NCI-H526 treated with DMSO at 0.1 percent for 48 hours (cell line): ENCODE measurements around the gene PGR.
"Not testable (repeated sequence)": the region's sequence is repeated elsewhere in the genome, so short reads cannot be mapped to it uniquely, and the experiment has no call there.

Source experiments
- DNase-seq: peaks from one replicate; lab custom pipeline; 2025; lab: John Stamatoyannopoulos, UW

PGR gene

GRCh38 chr11:101082813-101083212 lies 46.8 kb downstream of the PGR start:
- DNase-seq, result no peak

GRCh38 chr11:101063706-101064105 lies 65.9 kb downstream of the PGR start:
- DNase-seq, result no peak

- no peak for DNase-seq
Observed at GRCh38 chr11:101061606-101062005, 68.0 kb downstream of the PGR start.

- DNase-seq, result no peak
Observed at GRCh38 chr11:101059331-101059730, 70.3 kb downstream of the PGR start.

GRCh38 chr11:101053492-101053891 lies 76.1 kb downstream of the PGR start:
- no peak for DNase-seq

- DNase-seq, result no peak
Observed at GRCh38 chr11:101051677-101052076, 77.9 kb downstream of the PGR start.

GRCh38 chr11:101049813-101050212 lies 79.8 kb downstream of the PGR start:
- no peak for DNase-seq

- no peak for DNase-seq
Observed at GRCh38 chr11:101049123-101049522, 80.5 kb downstream of the PGR start.

GRCh38 chr11:101048479-101048878 lies 81.1 kb downstream of the PGR start:
- DNase-seq, result no peak

GRCh38 chr11:101046947-101047346 lies 82.7 kb downstream of the PGR start:
- DNase-seq, result no peak

- no peak for DNase-seq
Observed at GRCh38 chr11:101045415-101045814, 84.2 kb downstream of the PGR start.

- DNase-seq, result no peak
Observed at GRCh38 chr11:101043940-101044339, 85.7 kb downstream of the PGR start.

GRCh38 chr11:101035872-101036271 lies 93.7 kb downstream of the PGR start:
- DNase-seq, result no peak

GRCh38 chr11:101034076-101034475 lies 95.5 kb downstream of the PGR start:
- DNase-seq, result no peak

GRCh38 chr11:101032991-101033390 lies 96.6 kb downstream of the PGR start:
- DNase-seq, result no peak

GRCh38 chr11:101031713-101032112 lies 97.9 kb downstream of the PGR start:
- DNase-seq, result no peak

GRCh38 chr11:101030692-101031091 lies 98.9 kb downstream of the PGR start:
- DNase-seq, result no peak

GRCh38 chr11:101030015-101030414 lies 99.6 kb downstream of the PGR start:
- no peak for DNase-seq

GRCh38 chr11:101028644-101029043 lies 101.0 kb downstream of the PGR start:
- DNase-seq, result no peak

GRCh38 chr11:101022256-101022655 lies 107.4 kb downstream of the PGR start:
- no peak for DNase-seq

- DNase-seq, result no peak
Observed at GRCh38 chr11:101019870-101020269, 109.7 kb downstream of the PGR start.

GRCh38 chr11:101014600-101015285 lies 114.9 kb downstream of the PGR start:
- DNase-seq, result no peak

- DNase-seq, result not testable (repeated sequence)
Observed at GRCh38 chr11:101013702-101014101, 115.9 kb downstream of the PGR start.

- no peak for DNase-seq
Observed at GRCh38 chr11:101011881-101012280, 117.7 kb downstream of the PGR start.
